UCSD-AML1 (cell line): ENCODE measurements around the gene SLC35F4.

Experiments used
- DNase-seq: peaks from one replicate; lab custom pipeline; 2025; ENCODE audit not compliant: unreplicated experiment; lab: John Stamatoyannopoulos, UW

SLC35F4 gene

DNA sequence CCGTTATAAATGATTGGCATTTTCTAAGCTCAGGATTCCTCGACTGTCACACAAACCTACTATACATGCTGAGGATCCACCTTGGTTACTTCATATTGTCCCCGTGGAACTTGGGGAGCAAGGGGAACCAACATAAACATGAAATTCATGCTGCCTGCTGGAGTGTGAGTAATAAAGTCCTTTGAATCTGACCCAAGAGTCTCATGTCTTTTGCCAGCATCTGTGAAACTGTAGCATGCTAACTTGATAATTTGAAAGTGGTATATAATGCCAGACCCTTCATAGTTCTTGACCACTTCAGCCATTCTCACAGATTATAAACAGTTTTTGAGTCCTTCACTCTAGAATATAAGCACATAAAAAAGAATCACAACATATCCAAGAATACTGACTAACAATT is 17.1 kb downstream of the SLC35F4 start:
- DNase-seq = no peak

DNA sequence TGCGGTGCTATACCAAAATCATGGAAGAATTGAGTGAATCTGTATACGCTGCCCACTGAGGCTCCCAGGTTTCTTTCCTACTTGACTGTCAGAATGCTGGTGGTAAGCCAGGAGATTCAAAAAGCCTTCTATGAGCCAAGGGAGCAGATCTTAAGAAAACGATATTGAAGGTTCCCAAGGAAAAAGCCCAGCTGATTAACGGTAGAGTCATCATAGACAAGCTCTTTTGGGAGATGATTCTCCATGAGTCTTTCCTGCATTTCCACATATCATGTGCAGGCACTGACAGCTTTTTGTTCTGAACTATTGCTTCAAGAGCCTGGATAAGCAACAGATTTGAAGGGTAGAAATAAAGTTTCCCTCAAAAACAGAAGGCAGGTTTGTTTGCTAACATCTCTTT is 17.5 kb downstream of the SLC35F4 start:
- no peak for DNase-seq

DNA sequence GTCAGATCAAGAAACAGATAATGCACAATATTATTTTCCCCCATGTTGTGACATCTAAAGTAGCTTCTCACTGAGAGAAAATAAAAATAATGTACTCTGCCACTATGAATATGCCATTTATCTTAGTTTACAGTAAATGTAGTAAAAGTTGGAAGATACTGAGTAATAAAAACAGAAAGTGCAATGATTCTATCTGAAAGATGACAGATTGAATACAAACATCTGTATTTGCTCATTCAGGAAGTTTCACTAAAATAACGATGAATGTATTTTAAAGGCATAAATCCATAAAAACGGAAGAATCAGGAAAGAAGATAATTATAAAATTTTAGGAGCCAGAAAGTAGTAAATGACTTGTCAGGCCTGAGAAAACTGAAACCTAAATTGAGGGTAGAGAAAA is 18.2 kb downstream of the SLC35F4 start:
- DNase-seq = no peak

DNA sequence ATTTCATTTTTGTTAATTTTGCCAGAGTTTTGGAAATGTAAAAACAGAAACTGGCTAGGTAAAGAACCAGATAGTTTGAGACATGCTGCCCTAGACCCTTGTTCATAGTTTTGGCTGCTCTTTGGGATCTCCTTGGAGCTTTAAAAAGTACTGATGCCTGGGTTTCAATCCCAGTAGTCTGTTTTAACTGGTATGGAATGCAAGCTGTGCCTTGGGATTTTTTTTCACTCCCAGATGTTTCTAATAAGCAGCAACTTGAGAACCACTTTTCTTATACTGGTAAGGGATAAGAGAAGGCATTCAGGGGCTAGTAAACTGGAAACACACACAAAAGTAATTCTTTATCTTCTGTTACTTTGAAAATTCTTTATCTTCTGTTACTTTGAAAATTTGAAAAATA is 18.8 kb downstream of the SLC35F4 start:
- DNase-seq = no peak

DNA sequence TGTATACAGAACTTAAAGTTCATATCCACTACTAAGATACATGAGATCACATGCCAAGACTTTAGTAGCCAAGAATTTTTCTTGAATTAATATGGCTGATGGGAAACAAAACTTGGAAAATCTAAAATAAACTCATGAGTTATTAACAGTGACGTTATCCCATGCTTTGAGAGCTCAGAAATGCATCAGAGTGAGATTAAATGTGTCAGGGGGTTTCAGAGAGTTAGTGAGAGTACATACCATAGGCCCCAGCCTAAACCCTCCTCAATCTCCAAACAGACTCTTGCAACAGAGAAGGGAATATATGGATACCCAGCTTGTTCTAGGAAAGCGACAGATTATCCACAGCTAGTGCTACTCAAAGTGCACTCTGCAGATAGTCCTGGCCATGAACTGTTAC is 19.3 kb downstream of the SLC35F4 start:
- no peak for DNase-seq

DNA sequence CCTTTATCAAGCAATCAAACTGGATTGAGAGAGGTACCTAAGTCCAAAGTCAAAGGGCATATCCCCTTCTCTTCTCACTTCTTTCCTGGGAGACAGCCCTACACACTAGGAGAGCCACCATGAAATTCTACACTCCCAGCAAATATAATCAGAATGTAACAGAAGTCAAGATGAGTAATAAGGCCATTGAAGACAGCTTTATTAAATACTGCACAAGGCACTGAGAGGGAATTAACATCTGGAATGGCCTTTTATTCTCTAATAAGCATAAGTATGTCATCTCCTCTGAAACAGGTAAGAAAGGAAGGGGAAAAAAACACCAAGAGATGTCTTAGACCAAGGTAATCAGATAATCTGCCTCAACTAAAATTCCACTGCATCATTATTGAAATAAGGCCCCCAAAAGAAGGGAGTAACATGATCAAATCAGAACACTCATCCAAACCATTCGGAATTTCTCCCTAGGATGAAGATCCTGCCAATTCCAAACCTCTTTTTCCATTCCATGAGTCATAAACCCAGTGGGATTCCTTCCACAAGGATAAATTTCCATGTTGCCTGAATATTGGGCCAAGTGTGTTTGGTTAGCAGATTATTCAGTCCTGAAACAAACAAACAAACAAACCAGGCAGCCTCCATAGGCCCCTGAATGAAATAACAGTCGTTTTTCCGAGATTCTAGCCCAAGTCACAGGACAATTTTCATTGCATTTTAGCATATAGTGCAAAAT is 19.9 kb downstream of the SLC35F4 start:
- no peak for DNase-seq

DNA sequence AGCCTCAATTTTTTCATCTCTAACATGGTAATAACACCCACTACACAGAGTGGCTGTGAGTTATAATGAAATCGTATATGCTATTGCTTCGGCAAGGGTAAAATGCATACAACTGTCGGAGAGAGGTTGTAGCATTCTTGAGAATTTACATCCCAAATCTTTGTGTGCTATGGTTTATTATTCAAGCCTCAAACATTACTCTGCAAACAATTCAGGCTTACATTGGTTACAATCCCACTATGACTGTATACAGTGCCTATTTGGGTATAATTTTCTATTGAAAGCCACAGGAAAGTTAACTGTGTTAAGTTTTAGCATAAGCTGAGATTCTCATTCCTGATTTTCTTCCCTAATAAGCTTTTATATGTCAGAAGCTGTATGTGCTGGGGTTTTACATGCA is 20.6 kb downstream of the SLC35F4 start:
- no peak for DNase-seq

DNA sequence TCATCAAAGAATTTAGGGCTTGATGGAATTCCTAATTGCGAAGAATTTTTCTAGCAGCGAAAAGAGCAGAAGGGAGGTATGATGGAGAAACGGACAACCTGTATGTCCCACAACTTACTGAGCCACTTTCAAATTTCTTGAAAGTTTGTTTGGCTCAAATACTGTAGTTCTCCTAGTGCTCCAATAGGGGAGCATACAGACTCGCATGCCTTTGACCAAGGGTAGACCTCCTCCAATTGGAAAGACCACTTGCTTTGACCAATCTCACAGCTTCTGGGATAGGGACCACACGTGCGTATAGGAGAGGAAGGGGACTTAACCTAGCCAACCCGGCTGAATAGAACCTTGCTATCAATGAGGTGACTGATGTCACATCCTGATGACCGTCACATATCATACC is 28.6 kb downstream of the SLC35F4 start:
- DNase-seq = no peak

DNA sequence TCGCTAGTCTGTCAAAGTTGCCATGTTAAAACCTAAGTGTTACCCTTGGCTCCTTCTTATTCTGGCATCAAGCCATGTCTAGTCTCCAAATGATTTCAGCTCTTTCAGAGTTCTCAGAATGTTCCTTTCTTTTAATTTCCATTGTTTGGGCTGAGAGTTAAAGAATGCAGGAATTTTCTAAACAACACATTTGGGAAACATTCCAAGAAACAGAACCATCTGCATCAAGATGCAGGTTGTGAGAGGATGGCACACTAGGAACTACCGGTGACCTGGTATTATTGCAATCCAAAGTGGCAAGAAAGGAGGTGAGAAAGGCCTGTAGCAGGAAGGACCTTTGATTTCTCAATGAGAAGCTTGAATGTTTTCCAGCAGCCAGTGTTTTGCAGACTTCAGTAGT is 30.1 kb downstream of the SLC35F4 start:
- no peak for DNase-seq

DNA sequence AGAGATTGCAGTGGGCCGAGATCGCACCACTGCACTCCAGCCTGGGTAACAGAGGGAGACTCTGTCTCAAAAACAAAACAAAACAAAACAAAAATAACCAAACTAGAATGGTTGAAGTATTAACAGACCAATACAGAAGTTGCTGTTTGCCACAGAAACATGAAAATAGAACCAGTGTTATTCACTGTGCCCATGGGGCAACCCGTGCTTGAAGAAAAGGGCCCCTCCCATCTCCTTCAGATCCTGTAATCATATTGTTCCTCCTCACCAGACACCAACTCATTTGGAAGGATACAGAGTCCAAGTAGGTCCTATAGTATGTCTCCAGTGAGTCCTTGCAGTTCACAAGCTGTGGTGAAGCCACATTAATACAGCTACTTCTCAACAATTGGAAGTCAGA is 30.9 kb downstream of the SLC35F4 start:
- no peak for DNase-seq

DNA sequence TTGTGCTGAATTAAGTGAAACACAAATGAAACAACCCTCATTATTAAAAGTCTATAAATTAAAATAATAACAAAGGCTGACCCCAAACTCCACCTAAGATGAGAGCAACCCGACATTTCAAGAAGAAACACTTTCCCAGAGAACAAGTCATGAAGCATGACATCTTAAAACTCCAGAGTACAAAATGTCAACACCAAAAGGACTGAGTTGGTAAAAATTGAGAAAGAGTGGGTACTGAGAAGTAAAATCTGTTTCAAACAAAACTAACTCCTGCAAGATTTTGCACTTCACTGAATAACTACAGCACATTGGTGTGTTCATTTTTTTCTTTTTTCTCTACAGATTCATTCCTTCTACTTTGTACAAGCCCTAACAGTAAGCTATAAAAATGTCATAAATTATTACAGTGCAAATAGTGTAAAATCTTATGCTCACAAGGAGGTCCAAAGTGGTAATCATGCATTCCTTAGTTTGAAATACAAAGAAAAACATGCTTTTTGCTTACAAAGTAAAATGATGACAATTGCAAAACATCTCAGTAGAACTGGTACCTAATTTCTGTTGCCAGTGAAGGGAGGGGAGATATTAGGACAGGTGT is 31.8 kb downstream of the SLC35F4 start:
- no peak for DNase-seq

DNA sequence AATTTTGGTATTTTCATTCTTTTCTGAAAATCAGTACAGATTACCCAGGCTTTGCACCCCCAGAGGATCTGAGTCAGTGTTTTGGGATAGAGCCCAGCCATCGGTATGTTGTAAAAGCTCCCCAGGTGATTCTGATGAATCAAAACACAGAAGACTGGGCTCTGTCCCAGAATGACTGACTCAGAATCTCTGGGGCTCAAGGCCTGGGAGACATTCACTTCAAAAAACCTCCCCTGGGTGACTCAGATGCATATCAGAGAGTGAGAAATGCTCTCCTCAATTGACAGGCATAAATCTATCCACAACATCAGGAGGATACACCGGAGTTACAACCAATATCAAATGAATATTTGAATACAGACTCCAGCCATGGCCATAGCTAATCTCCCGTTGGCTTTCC is 32.6 kb downstream of the SLC35F4 start:
- no peak for DNase-seq

DNA sequence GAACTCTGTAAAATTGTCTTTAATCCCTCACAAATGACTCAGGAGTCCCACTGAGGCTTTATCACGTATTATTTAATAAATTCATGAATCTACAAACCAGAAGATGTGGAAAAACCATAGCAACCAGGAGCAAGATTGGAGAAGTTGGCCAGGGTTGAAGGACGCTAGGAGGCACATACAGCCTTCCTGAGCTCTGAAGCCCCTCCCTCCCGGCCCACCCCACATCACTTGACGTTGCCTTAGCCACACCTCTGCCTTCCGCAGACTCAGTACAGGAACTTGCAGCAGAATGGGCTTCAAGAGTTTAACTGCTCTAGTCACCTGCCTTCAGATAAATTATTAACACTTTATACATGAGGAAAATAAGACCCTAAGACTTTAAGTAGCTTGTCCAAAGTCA is 33.9 kb downstream of the SLC35F4 start:
- DNase-seq = no peak

DNA sequence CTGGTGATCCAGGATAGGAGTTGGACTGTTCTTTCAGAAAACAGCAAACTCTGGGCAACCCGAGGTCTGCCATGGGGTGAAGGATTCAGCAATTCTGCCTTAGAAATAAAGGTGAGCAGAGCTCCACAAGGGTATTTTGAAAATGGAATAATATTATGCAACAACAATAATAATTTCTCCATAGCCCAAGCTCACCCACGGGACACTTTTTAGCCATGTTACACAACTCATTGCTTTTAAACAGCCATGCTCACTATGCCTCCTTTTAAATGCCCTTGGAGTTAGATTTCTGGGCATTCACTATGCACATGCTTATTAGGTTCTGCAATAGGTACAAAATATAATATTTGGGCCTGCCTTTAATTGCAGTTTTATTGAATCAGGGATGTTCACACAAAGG is 37.2 kb downstream of the SLC35F4 start:
- no peak for DNase-seq

DNA sequence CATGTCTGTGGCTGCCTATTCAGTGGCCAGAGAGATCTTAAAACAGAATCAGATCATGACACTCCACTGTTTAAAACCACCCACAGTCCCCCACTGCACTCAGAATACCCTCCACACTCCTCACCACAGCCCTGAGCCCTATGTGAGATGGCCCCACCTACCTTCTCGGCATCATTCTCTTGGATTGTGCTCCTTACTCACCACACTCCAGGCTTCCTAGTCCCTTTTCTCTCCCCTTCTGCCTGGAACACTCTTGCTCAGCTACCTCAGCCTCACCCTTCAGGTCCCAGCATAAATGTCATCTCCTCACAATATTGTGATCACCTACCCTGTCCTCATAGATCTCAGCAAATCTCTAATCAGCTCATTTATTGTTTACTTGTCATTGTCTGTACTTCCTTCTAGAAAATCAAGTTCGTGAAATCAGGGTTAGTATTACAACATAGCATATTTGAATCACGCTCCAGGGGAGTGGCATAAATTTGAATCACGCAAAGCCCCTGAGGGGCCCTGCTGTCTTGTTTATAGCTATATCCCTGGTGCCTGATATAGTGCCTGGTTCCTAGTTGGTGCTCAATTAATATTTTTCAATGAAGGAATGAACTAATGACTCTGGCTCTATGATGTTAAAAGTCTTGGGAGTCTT is 42.8 kb downstream of the SLC35F4 start:
- DNase-seq = no peak

DNA sequence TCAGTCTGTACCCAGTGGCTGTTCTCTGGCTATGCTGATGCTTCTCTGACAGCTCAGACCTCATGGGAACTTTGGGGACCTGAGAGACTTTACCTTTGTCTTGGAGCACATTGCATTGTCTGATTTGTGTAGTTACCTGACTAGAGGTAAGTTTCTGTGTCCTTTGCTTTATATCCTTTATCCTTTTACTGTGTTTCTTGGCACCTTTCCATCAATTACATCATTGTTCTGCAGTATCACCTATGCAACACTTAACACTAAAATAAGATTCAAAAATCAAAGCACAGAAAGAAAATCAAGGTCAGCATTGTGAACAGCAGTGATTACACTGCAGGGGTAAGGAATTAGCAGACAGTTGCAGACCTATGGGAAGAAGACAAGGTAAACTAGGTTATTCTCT is 43.8 kb downstream of the SLC35F4 start:
- DNase-seq = no peak

DNA sequence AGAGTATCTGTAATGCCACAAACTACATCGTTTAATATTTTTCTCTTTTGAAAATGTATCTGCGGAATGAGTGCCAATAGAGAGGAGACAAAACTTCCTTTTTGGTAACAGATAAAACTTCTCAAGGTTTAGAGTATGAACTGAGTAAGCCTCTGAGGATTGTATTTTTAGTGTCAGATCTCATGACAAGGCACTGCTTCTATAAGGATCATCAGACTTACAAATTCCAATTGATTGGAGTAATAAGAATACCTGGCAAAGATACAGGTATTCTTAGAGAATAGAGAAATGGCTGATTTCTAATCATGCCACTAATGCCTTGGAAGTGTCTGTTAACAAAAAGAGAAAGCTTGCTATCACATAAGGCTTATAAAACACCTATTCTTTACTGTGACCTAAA is 45.3 kb downstream of the SLC35F4 start:
- DNase-seq = no peak

DNA sequence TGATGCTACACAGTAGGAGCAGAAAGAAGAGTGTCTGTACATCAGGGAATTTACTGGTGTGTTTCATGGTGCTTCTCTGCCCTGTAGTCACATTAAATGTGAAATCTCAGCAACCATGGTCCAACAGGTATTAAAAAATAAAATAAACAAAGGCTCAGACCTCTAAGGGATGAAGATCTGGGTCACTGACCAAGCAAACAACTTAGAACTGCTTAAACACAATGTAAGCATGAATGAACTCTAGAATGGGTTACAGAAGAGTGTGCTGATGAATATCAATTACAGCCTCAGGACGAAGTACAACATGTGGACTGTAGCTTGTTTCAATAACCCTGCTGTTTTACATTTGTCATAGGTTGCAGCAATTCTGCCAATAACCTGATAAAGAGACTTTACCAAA is 47.4 kb downstream of the SLC35F4 start:
- no peak for DNase-seq

DNA sequence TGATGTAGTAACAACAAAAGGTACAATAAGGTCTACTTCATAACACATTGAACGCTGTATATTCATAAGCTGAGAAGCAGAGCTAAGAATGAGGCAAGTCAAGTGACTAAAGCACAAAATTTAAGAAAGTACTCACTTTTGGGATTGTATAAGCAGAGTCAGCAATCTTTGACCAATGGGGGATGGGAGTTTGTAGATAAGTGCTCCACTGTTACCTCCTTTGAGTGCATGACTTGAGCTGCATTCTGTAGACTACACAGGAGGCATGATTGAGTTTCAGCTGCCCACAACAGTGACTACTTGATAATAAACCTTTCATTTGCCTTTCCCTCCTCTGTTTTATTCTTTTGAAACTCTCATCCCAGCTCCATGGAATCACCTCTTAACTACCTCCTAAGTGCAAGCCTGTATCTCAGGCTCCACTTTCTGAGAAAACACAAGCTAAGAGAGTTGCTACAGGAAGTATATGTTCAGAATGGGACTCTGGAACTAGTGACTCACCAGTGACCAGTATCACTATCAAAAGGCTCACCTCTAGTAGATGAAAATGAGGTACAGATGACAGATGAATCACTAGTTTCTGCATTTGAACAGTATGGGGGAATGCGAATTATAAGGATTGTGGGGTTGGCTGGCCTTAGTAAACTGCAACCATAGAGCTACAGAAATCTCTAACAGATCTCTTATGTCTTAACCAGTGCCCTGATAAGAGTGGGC is 49.2 kb downstream of the SLC35F4 start:
- no peak for DNase-seq

DNA sequence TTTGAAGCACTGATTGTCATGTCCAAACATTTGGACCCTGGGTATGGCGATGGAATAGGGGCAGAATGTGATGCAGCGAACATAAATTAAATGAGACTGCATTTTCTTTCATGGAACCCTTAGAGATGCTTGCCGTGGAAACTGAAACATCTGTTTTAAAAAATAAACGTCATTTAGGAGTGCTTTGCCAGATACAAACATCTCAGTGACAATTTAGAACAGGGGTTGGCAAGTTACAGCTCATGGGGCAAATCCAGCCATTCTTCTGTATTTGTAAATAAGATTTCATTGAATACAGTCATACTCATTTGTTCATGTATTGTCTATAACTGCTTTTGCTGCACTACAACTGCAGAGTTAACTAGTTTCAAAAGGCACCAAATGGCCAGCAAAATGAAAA is 51.2 kb downstream of the SLC35F4 start:
- no peak for DNase-seq

DNA sequence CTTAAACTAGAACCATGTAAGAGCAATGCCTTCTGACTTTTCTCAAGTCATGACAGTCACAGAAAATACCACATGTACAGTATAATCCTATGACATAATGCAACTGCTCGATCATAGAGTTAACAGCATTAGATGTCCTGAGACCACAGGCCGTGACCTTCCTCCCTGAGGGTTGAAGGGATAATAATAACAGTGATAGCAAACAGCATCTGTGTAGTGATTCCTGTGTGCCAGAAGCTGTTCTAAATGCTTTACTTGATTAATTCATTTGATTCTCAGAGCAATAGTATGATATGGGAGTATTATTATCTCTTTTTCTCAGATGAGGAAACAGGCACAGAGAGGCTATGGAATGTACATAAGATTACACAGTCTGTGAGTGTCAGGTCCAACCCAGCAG is 53.2 kb downstream of the SLC35F4 start:
- no peak for DNase-seq

DNA sequence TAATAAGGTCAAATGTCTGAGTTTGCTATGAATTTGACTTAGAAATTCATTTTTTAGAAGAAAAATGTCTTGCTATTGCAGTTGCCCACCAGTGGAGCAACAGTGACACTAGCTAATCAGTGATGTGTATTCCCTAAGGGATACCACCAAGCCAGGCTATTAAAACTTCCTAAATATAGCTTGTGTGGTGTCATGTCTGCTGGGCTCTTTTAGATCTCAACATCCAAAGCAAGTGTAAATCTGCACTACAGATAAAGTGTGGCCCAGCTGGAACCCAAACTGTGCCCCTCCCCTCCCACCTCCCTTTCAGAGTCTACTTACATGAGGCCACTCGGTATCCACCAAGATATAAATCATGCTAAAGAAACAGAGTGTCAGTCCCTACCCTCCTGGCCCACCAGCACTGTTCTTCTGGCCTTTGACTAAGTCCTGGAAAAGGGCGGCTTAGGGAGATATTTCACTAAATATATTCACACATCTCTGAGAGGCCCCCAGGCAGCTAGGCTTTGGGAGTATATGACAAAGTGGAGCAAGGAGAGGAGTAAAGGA is 53.8 kb downstream of the SLC35F4 start:
- DNase-seq = no peak
